Left colon (tissue), 2 donors: ENCODE measurements around the gene DHRS7C. TPM values are rescaled to one million over a fixed set of nuclear protein-coding genes. Genes with fewer than 3 reads are reported as not detected.

Experiments
- ATAC-seq: fragments of 200-7000 bp; cut with Tn5 transposase; one replicate; pipeline ENCODE4 v1.9.1; 2020; ENCODE audit warnings: mild to moderate bottlenecking, moderate library complexity
- DNase-seq, 2 donors: peaks; one replicate each; pipeline ENCODE4 v3.0.0-alpha.2; 2020
- intact Hi-C, 2 donors: fragments of 100-400 bp; cut with DNase I in 1 of 2; cut with micrococcal nuclease in 1 of 2; formaldehyde crosslinking; loops; one replicate each; pipeline versions ENCODE4 v1.11.2 to v1.14.0; 2022; cut with DNase I, micrococcal nuclease
- long read RNA-seq: library from polyadenylated mRNA; unstranded; transcript quantifications from one replicate; pipeline ENCODE4 v2.0.0, GENCODE V29; 2021
- total RNA-seq, 2 donors: library from RNA; stranded (reverse); fragmentation: NEBNext Ultra II Directional; extraction: Animal tissue kit (Norgen Biotek cat#: 25700); gene quantifications; one replicate each; pipeline ENCODE4 v1.2.1, GENCODE V29; 2021
- donor health status: DM: no; HTN: no; CAD: no.
- donor health status: DM: yes; HTN: yes; CAD: no.

The DHRS7C gene
- under 1 TPM; 0.31 to 0.36 TPM for total RNA-seq
- long read RNA-seq: 0 reads

DNA sequence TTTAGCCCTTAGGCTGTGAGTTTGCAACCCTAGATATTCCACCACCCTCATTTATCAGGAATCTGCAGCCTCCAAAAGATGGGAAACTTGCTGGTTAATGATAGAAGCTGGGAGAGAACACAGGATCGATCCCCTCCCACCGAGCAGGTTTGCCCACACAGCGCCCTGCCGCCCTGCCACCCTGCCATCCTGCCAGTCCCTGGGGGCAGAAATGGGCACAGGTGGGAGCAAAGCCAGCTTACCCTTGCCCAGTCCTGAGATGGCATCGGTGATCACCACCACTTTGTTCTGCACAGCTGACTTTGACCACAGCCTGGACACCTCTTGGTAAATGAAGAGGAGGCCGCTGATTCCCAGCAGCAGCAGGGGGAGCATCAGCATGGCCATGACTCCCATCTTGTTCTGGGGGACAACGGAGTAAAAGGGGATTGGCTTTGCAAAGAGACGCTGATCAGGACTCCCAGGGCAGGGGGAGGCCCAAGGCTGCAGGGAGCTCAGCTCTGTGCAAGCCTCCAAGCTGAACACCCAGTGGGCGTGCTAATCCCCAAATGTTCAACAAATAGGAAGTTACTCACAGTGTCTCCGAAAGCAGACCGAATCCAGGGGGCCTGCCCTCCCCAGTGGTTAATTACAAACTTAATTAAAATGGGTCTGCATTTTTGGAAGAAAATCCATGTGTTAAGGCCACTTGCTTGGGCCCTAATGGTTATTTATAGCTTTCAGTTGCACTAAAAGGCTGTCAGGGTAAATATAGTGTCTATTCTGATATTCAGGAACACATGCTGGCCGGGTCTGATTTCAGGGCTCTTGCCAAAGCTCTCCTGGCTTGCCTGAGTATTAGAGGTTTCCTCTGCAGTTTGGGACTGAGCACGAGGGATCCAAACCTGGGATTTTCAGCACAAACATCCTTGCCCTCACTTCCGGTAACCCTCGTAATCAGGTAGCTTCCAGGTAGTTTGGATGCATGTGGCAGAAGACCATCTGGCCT is at the start of gene DHRS7C:
Gene DHRS7C, minus strand, starts transcription at position 704 of the 988 bp plus-strand sequence. Its CDS starts 308 bp downstream, at position 396.
- intact Hi-C loops: no loop called here
- DNase-seq: no peak
- no peak for ATAC-seq

DNA sequence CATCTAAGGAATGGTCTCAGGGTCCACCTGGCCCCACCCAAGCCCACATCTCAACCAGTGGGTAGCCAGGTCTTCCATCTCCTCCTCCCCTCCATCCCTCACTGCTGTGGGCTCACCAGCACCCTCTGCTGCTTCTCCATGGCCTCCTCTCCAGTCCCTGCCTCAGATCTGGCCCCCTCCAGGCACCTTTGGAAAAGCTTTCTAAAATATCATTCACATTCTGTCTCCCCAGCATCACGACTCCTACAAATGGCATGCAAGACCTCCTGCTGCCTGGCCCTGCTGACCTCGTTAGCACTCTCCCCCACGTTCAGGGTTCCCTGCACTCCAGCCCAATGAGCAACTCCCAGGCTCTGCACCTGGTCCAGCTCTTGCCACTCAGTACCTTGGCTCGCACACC is 48.0 kb upstream of the DHRS7C start:
- intact Hi-C loops: no loop called here
- no peak for DNase-seq
- ATAC-seq: no peak

DNA sequence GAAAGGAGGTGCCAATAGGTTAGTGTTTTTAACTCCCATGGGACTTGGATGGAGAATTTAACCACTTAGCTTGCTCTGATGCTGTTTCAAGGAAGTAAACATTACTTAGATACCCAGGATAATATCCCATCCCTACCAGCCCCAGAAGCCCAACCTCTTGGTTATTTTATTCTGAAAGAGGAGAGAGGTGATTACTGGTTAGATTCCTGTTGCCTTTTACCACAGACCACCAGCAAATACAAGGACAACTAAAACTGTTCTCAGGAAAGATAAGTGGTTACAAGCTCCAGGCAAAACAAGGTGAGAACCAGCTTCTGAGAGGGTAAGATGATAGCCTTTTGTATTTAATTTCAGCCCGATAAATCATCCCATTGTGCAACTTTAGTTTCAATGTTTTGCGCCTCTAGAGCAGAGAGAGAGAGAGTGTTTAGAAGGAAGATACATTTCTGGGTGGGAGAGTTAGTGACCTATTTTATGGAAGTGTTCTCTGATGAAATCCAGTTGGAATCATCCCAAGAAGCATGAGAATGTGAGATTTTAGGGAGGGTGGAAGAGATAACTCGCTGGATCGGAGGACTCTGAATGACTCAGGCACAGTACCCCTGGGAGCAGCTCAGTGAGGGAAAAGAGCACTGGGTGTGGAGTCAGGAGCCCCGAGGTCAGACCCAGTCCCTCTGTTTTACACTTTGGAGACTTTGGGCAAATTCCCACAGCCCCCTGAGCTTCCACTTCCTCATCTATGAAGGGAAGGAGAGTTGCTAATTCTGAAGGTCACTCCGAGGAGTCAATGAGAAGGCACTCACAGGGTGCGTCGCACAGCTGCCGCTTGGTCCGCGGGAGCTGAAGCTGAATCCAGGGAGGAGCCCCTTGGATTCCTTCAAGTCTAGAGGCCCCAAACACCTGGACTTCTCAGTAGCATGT is 46.4 kb upstream of the DHRS7C start:
- intact Hi-C loops: no loop called here
- ATAC-seq: no peak
- peak in 1 of 2 donors; percentile 38 for DNase-seq

GRCh38 chr17:9833922-9834321 is 42.5 kb upstream of the DHRS7C start:
- DNase-seq (no peak), ATAC-seq (no peak)
- intact Hi-C loops: no loop called here

DNA sequence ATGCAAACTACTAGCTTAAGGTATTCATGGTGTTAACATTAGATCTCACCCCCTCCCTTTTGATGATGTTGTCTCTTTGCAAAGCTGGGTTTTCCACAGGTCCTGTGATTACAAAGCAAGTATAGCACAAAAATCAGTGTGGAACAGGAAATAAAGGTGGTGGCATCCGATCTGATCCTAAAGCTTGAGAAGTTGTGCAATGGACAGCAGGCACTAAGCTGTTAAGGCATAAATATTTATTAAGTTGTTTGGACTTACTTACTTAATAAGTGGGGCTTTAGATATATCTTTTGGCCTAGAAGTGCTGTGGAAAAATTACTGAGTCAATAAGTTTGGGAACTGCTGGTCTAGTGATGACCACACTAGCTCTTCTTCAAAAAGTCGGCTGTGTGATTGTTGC is 39.3 kb upstream of the DHRS7C start:
- DNase-seq: no peak
- intact Hi-C loops: no loop called here
- no peak for ATAC-seq

DNA sequence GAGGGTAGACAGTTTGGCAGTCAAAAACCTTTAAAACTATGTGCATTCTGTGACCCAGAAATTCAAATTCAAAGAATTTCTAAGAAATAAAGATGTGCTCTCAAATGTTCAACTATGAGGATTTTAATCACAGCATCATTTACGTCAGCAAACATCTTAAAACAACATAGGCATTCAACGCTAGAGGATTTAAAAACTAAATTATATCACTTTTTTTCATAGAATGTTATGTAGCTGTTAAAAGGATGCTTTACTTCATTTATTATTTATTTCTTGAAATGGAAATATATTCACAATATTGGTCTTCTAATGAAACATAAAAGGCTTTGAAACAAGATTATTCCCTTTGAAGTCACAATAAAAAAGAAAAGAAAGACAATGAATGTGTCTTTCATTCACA is 38.0 kb upstream of the DHRS7C start:
- ATAC-seq (no peak), DNase-seq (no peak)
- intact Hi-C loops: no loop called here

GRCh38 chr17:9828296-9829295 is 37.2 kb upstream of the DHRS7C start:
- DNase-seq (no peak), ATAC-seq (no peak)
- intact Hi-C loops: no loop called here

- ATAC-seq: no peak
- no peak for DNase-seq
- intact Hi-C loops: no loop called here
These were observed 34.3 kb upstream of the DHRS7C start, which contains the start of gene GLP2R for GRCh38 chr17:9825641-9826150. Gene GLP2R, plus strand, starts transcription at chr17:9825924. Its CDS starts 140 bp downstream, at chr17:9826064.

GRCh38 chr17:9824797-9825338 is 33.5 kb upstream of the DHRS7C start:
- ATAC-seq: no peak
- DNase-seq: no peak
- intact Hi-C loops: no loop called here

DNA sequence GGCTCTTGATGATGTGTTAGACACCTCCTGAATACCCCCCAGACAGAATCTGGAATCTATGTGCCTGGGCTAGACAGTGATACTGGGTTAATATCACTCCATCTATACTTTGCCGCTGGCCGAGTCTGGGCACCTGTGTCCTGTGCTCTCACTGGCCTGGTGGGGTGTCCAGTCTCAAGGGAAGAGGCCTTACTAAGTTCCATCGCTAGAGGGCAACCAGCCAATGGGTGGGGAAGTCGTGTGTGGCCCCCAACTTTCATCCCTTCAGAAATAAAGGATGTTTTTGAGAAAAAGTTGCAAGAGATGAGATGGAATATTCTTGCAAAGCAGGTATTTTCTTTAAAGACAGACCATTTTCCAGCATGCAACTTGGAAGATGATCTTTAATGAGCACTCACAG is 32.7 kb upstream of the DHRS7C start:
- intact Hi-C loops: no loop called here
- ATAC-seq (no peak), DNase-seq (no peak)

DNA sequence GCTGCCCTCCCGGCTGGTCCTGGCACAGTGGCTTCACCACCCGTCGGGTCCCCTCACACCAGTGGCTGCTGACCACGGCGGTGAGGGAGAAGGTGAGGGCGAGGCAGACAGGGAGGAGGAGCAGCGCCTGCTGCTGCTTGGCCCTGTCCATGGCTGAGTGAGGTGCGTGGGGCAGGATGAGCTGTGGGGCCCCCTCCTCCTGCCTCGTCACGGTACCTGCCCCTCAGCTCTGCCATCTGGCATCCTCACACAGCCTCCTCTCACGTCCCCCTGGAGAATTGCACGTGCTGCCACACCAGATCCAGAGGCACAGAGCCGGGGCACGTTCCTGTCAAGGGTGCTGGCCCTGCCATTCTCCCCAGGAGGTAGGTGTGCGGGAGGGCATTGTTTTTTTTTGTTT is 30.5 kb upstream of the DHRS7C start, which contains the start of gene GSG1L2:
Gene GSG1L2, minus strand, starts transcription at position 159 of the 400 bp plus-strand sequence. Its CDS starts 8 bp downstream, at position 151.
- ATAC-seq: no peak
- no peak for DNase-seq
- intact Hi-C loops: no loop called here

GRCh38 chr17:9820448-9820847 is 29.1 kb upstream of the DHRS7C start:
- intact Hi-C loops: no loop called here
- DNase-seq (no peak), ATAC-seq (no peak)

GRCh38 chr17:9818760-9819159 is 27.4 kb upstream of the DHRS7C start:
- ATAC-seq (no peak), DNase-seq (no peak)
- intact Hi-C loops: no loop called here

GRCh38 chr17:9817086-9817485 is 25.7 kb upstream of the DHRS7C start:
- intact Hi-C loops: no loop called here
- DNase-seq (no peak), ATAC-seq (peak; percentile 56)

GRCh38 chr17:9816472-9816871 is 25.1 kb upstream of the DHRS7C start:
- no peak for DNase-seq
- no peak for ATAC-seq
- intact Hi-C loops: no loop called here

DNA sequence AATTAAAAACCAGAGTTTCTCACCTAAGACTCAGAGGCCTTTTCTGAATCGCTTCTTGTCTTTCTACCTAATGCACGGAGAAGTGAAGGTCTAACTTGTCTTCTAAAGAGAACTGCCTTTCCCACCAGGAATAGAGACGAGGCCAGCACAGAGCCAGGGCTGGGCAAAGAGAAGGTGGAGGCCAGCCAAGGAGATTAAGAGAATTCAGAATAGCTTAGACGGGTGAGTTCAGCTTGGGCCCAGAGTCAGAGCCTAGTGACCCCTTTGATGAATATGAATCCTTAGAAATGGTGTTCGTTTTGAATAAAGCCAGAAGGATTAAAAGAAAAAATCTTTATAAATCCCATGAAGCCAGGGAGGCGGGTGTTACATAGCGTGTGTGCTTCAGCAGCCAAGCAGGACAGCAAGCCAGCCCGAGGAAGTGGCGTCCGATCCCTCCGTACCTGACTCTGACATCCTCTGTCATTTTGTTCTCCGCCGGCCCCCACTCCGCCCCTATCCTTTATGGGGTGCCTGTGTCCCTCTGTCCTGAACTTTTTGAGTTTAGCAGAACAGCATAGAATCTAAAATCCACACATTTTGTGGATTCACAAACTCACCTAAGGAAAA is 23.0 kb upstream of the DHRS7C start:
- ATAC-seq (no peak), DNase-seq (no peak)
- intact Hi-C loops: no loop called here

GRCh38 chr17:9813166-9813565 is 21.8 kb upstream of the DHRS7C start:
- intact Hi-C loops: no loop called here
- no peak for DNase-seq
- ATAC-seq: no peak
